ENCODE measurements around the gene CYP27B1.

Gene CYP27B1

GRCh38 chr12:57735952-57736740 is 30.7 kb downstream of the CYP27B1 start:
- no peak for DNase-seq (ENCODE audit: low spot score)

GRCh38 chr12:57735198-57735855 is 31.6 kb downstream of the CYP27B1 start:
- no peak for DNase-seq (ENCODE audit: low spot score)

GRCh38 chr12:57734591-57734990 is 32.3 kb downstream of the CYP27B1 start:
- DNase-seq (ENCODE audit: low spot score): no peak

- no peak for DNase-seq (ENCODE audit: low spot score)
Observed at GRCh38 chr12:57733928-57734327, 33.0 kb downstream of the CYP27B1 start.

GRCh38 chr12:57732726-57733593 is 33.9 kb downstream of the CYP27B1 start:
- DNase-seq (ENCODE audit: low spot score): no peak

- DNase-seq (ENCODE audit: low spot score): no peak
Observed at GRCh38 chr12:57732270-57732669, 34.6 kb downstream of the CYP27B1 start.

- no peak for DNase-seq (ENCODE audit: low spot score)
Observed at GRCh38 chr12:57731411-57732080, 35.3 kb downstream of the CYP27B1 start.

GRCh38 chr12:57730336-57731067 is 36.4 kb downstream of the CYP27B1 start:
- no peak for DNase-seq (ENCODE audit: low spot score)

- no peak for DNase-seq (ENCODE audit: low spot score)
Observed at GRCh38 chr12:57729321-57729844, 37.5 kb downstream of the CYP27B1 start.

GRCh38 chr12:57727758-57728395 is 39.0 kb downstream of the CYP27B1 start:
- DNase-seq (ENCODE audit: low spot score): no peak

- no peak for DNase-seq (ENCODE audit: low spot score)
Observed at GRCh38 chr12:57726884-57727757, 39.8 kb downstream of the CYP27B1 start.

GRCh38 chr12:57726151-57726883 is 40.6 kb downstream of the CYP27B1 start:
- no peak for DNase-seq (ENCODE audit: low spot score)

GRCh38 chr12:57725851-57726150 is 41.1 kb downstream of the CYP27B1 start:
- DNase-seq (ENCODE audit: low spot score): no peak

- no peak for DNase-seq (ENCODE audit: low spot score)
Observed at GRCh38 chr12:57724936-57725740, 41.7 kb downstream of the CYP27B1 start.

- no peak for DNase-seq (ENCODE audit: low spot score)
Observed at GRCh38 chr12:57724003-57724935, 42.6 kb downstream of the CYP27B1 start.

GRCh38 chr12:57723630-57723962 is 43.3 kb downstream of the CYP27B1 start:
- DNase-seq (ENCODE audit: low spot score): no peak

Measured in germinal center (tissue), 1 donor.